ENCODE measurements around the gene CELF1.

The CELF1 gene

GRCh38 chr11:47511917-47512316, 41.0 kb downstream of the CELF1 start:
- Histone ChIP-seq H3F3A (ENCODE audit: insufficient read depth, low read length) (peaks cover 6% of the 10 kb centered on the region), H3K9ac (ENCODE audit: low read length) (no peak overlapping the region), H3K36me3 (ENCODE audit: insufficient read depth, low read length) (no peaks in the 10 kb centered on the region; the same call in 1 of the 2 replicates), H3K4me2 (ENCODE audit: low read length) (no peak overlapping the region), H3K4me3 (ENCODE audit: low read depth, low read length, poor library complexity, severe bottlenecking) (no peak overlapping the region), H3K79me2 (ENCODE audit: insufficient read depth, low read length) (peaks cover 89% of the 10 kb centered on the region), H3K27ac (ENCODE audit: low read depth, low read length, poor library complexity, severe bottlenecking) (peak overlapping the region; percentile 46), H3K27me3 (ENCODE audit: insufficient read depth, low read length) (no peaks in the 10 kb centered on the region), H3K9me2 (ENCODE audit: low read depth, low read length) (no peaks in the 10 kb centered on the region), H3K4me1 (ENCODE audit: insufficient read depth, low read length, severe bottlenecking) (peaks cover 97% of the 10 kb centered on the region), H2AFZ (ENCODE audit: low read length) (no peak overlapping the region), H3K9me3 (ENCODE audit: low read length) (no peaks in the 10 kb centered on the region), H4K20me1 (ENCODE audit: insufficient read depth, low read length) (no peaks in the 10 kb centered on the region)
- TF ChIP-seq EZH2 (IDR thresholded peaks at IDR 0.05; ENCODE audit: borderline replicate concordance, low read length), result no peak
- no peak for TF ChIP-seq CTCF (IDR thresholded peaks at IDR 0.05; ENCODE audit: low read length)

DNA sequence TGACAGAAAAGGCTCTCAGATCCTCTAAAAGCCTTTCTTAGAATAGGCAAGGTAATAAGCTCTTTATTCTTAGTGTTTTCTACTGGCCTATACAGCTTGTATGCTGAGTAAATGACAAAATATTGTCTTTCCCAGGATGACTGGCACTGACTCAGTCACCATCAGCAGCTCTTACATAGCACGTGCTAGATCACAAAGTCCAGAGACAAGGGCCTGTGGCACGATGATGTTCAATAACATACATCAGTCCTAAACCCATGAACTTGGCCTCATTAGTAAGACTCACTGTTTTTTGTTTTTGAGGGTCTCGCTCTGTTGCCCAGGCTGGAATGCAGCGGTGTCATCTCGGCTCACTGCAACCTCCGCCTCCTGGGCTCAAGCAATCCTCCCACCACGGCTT, 42.7 kb downstream of the CELF1 start:
- Histone ChIP-seq H3K4me2 (ENCODE audit: low read length) (no peak overlapping the region; the same call in 1 of the 2 replicates), H3K79me2 (ENCODE audit: insufficient read depth, low read length) (peaks cover 87% of the 10 kb centered on the region), H4K20me1 (ENCODE audit: insufficient read depth, low read length) (no peaks in the 10 kb centered on the region), H3K9me2 (ENCODE audit: low read depth, low read length) (no peaks in the 10 kb centered on the region), H3K36me3 (ENCODE audit: insufficient read depth, low read length) (no peaks in the 10 kb centered on the region; the same call in 1 of the 2 replicates), H3F3A (ENCODE audit: insufficient read depth, low read length) (peaks cover 6% of the 10 kb centered on the region; the same call in 1 of the 2 replicates), H3K27me3 (ENCODE audit: insufficient read depth, low read length) (no peaks in the 10 kb centered on the region), H3K4me1 (ENCODE audit: insufficient read depth, low read length, severe bottlenecking) (peaks cover 83% of the 10 kb centered on the region), H3K9me3 (ENCODE audit: low read length) (no peaks in the 10 kb centered on the region), H2AFZ (ENCODE audit: low read length) (no peak overlapping the region), H3K9ac (ENCODE audit: low read length) (no peak overlapping the region), H3K27ac (ENCODE audit: low read depth, low read length, poor library complexity, severe bottlenecking) (peak overlapping the region; percentile 30), H3K4me3 (ENCODE audit: low read depth, low read length, poor library complexity, severe bottlenecking) (no peak overlapping the region)
- TF ChIP-seq EZH2 (IDR thresholded peaks at IDR 0.05; ENCODE audit: borderline replicate concordance, low read length) (no peak), CTCF (IDR thresholded peaks at IDR 0.05; ENCODE audit: low read length) (no peak)

- Histone ChIP-seq H3K4me2 (ENCODE audit: low read length) (peak overlapping the region; percentile 12), H3F3A (ENCODE audit: insufficient read depth, low read length) (peaks cover 6% of the 10 kb centered on the region; the same call in 1 of the 2 replicates), H3K9me2 (ENCODE audit: low read depth, low read length) (no peaks in the 10 kb centered on the region), H3K4me3 (ENCODE audit: low read depth, low read length, poor library complexity, severe bottlenecking) (no peak overlapping the region), H3K36me3 (ENCODE audit: insufficient read depth, low read length) (no peaks in the 10 kb centered on the region; the same call in 1 of the 2 replicates), H2AFZ (ENCODE audit: low read length) (no peak overlapping the region), H3K79me2 (ENCODE audit: insufficient read depth, low read length) (peaks cover 87% of the 10 kb centered on the region), H3K9ac (ENCODE audit: low read length) (no peak overlapping the region; the same call in 1 of the 2 replicates), H4K20me1 (ENCODE audit: insufficient read depth, low read length) (no peaks in the 10 kb centered on the region), H3K9me3 (ENCODE audit: low read length) (no peaks in the 10 kb centered on the region), H3K27ac (ENCODE audit: low read depth, low read length, poor library complexity, severe bottlenecking) (peak overlapping the region; percentile 76), H3K27me3 (ENCODE audit: insufficient read depth, low read length) (no peaks in the 10 kb centered on the region), H3K4me1 (ENCODE audit: insufficient read depth, low read length, severe bottlenecking) (peaks cover 72% of the 10 kb centered on the region)
- no peak for TF ChIP-seq EZH2 (IDR thresholded peaks at IDR 0.05; ENCODE audit: borderline replicate concordance, low read length)
Observed at GRCh38 chr11:47509077-47509536, 43.8 kb downstream of the CELF1 start.
